Testis (tissue), 2 donors: ENCODE results near the gene ADGRD1.

Source experiments
- POLR2A ChIP-seq: fragments of 450-650 bp; IDR thresholded peaks from one replicate; pipeline ENCODE4 v1.6.1; 2017; ENCODE audit warnings: antibody characterized with exemption, mild to moderate bottlenecking, moderate library complexity
- TF ChIP-seq, protein P1 (sequence below), 3 experiments: fragments of 450-650 bp in 2 of 3; fragments of 200-600 bp in 1 of 3; sonication (generic) in 1 of 3; IDR thresholded peaks; one replicate each; pipeline ENCODE4 v1.5.1; 2016 to 2019; ENCODE audit warnings: antibody characterized with exemption in 3 of 3, mild to moderate bottlenecking in 2 of 3, moderate library complexity in 1 of 3

DNA sequence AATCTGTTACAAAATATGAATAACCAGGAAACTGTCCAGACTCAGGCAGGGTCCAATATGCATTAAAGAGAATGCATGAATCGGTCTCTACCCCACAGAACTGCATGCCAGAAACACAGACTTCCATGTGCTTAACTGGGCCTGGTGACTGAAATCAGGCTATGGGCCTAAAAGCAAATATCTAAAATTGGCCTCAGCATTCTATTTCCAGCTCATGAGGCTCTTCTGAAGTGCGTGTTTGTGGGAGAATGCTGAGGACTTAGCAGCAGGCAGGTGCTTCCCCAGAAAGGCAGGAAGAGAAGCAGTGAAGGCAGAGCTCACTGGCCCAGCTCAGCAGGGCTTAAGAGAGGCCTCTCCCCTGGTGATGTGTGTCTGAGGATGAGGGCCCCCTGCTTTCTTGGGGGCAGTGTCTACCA lies 48.5 kb downstream of the ADGRD1 start:
- TF ChIP-seq, protein P1, sequence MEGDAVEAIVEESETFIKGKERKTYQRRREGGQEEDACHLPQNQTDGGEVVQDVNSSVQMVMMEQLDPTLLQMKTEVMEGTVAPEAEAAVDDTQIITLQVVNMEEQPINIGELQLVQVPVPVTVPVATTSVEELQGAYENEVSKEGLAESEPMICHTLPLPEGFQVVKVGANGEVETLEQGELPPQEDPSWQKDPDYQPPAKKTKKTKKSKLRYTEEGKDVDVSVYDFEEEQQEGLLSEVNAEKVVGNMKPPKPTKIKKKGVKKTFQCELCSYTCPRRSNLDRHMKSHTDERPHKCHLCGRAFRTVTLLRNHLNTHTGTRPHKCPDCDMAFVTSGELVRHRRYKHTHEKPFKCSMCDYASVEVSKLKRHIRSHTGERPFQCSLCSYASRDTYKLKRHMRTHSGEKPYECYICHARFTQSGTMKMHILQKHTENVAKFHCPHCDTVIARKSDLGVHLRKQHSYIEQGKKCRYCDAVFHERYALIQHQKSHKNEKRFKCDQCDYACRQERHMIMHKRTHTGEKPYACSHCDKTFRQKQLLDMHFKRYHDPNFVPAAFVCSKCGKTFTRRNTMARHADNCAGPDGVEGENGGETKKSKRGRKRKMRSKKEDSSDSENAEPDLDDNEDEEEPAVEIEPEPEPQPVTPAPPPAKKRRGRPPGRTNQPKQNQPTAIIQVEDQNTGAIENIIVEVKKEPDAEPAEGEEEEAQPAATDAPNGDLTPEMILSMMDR (IDR thresholded peaks at IDR 0.05), result no peak
- no peak for TF ChIP-seq POLR2A
